Breast epithelium (tissue), 4 donors: ENCODE measurements around the gene MPRIP. TPM values are rescaled to one million over a fixed set of nuclear protein-coding genes. Genes with fewer than 3 reads are reported as not detected.

ENCODE experiments used
- DNase-seq, 2 donors: peaks; one replicate each; pipeline ENCODE4 v3.0.0-alpha.2; 2019; ENCODE audit warnings: low spot score in 2 of 2
- H3K27ac ChIP-seq, 2 donors: fragments of 200-600 bp; sonication (generic) in 1 of 2; one replicate each; pipeline ENCODE4 v1.5.1; 2016 to 2019; ENCODE audit warnings: mild to moderate bottlenecking in 1 of 2
- H3K27me3 ChIP-seq, 2 donors: fragments of 200-600 bp; sonication (generic) in 1 of 2; one replicate each; pipeline versions ENCODE4 v1.5.1 to v1.6.0; 2017 to 2019; ENCODE audit warnings: control low read depth in 1 of 2, mild to moderate bottlenecking in 1 of 2
- H3K36me3 ChIP-seq: fragments of 200-600 bp; one replicate; pipeline ENCODE4 v1.5.1; 2019
- H3K4me1 ChIP-seq, 2 donors: fragments of 200-600 bp; sonication (generic); one replicate each; pipeline ENCODE4 v1.5.1; 2016 to 2019; ENCODE audit warnings: control low read depth in 1 of 2
- H3K4me3 ChIP-seq, 3 donors: fragments of 200-600 bp; sonication (generic); 1 replicate in 2 of 3; 2 replicates in 1 of 3; pipeline ENCODE4 v1.5.1; 2016 to 2019; ENCODE audit warnings: mild to moderate bottlenecking in 3 of 3, moderate library complexity in 2 of 3
- H3K9me3 ChIP-seq, 2 donors: fragments of 200-600 bp; sonication (generic) in 1 of 2; one replicate each; pipeline ENCODE4 v1.5.1; 2016 to 2019; ENCODE audit warnings: control low read depth in 1 of 2
- POLR2A ChIP-seq: fragments of 450-650 bp; IDR thresholded peaks from one replicate; pipeline ENCODE4 v1.6.1; 2016; ENCODE audit warnings: antibody characterized with exemption, mild to moderate bottlenecking, moderate library complexity
- POLR2AphosphoS5 ChIP-seq, 3 donors: sonication (generic); formaldehyde crosslinking; IDR thresholded peaks; one replicate each; pipeline ENCODE4 v1.6.1; 2017; ENCODE audit warnings: antibody characterized with exemption in 3 of 3
- intact Hi-C: fragments of 100-400 bp; cut with DNase I; formaldehyde crosslinking; loops from one replicate; pipeline ENCODE4 v1.15.1; 2023; ENCODE audit warnings: low total_unique reads
- total RNA-seq, 3 donors: library from RNA; depleted of rRNA; stranded (reverse); fragments of >200 nt; gene quantifications; one replicate each; pipeline ENCODE4 v1.1.0, GENCODE V29; 2016
- TF ChIP-seq, protein P1 (sequence below), 3 donors: fragments of 450-650 bp; IDR thresholded peaks; one replicate each; pipeline ENCODE4 v1.5.1; 2016 to 2017; ENCODE audit warnings: antibody characterized with exemption in 3 of 3, mild to moderate bottlenecking in 3 of 3, moderate library complexity in 3 of 3

MPRIP gene
- total RNA-seq, 3 donors from 2014 or later = 93.1 to 136 (median 124) TPM

GRCh38 chr17:17151962-17152361 is 109.7 kb downstream of the MPRIP start:
- H3K4me3 ChIP-seq = no peak overlapping the region
- TF ChIP-seq POLR2AphosphoS5 (IDR thresholded peaks at IDR 0.05) (no peak), POLR2A (no peak)
- TF ChIP-seq, protein P1, sequence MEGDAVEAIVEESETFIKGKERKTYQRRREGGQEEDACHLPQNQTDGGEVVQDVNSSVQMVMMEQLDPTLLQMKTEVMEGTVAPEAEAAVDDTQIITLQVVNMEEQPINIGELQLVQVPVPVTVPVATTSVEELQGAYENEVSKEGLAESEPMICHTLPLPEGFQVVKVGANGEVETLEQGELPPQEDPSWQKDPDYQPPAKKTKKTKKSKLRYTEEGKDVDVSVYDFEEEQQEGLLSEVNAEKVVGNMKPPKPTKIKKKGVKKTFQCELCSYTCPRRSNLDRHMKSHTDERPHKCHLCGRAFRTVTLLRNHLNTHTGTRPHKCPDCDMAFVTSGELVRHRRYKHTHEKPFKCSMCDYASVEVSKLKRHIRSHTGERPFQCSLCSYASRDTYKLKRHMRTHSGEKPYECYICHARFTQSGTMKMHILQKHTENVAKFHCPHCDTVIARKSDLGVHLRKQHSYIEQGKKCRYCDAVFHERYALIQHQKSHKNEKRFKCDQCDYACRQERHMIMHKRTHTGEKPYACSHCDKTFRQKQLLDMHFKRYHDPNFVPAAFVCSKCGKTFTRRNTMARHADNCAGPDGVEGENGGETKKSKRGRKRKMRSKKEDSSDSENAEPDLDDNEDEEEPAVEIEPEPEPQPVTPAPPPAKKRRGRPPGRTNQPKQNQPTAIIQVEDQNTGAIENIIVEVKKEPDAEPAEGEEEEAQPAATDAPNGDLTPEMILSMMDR (IDR thresholded peaks at IDR 0.05) = no peak
- intact Hi-C loops = loop anchor here (5.0 kb wide), 1 partner anchor 55 kb away; the partner anchor contains the start of gene PLD6
- H3K36me3 ChIP-seq = no peaks in the 10 kb centered on the region
- H3K27ac ChIP-seq = peak overlapping the region; percentile 29 to 30
- no peaks in the 10 kb centered on the region for H3K27me3 ChIP-seq
- DNase-seq = peak; percentile 67 to 79
- H3K4me1 ChIP-seq = no peaks in the 10 kb centered on the region
- H3K9me3 ChIP-seq = no peaks in the 10 kb centered on the region

- no peaks in the 10 kb centered on the region for H3K4me1 ChIP-seq
- no peak for TF ChIP-seq POLR2AphosphoS5 (IDR thresholded peaks at IDR 0.05)
- TF ChIP-seq, protein P1 (IDR thresholded peaks at IDR 0.05) = no peak
- no peak for TF ChIP-seq POLR2A
- intact Hi-C loops = loop anchor here (5.0 kb wide), 1 partner anchor 55 kb away; the partner anchor contains the start of gene PLD6
- no peak overlapping the region for H3K4me3 ChIP-seq
- H3K27ac ChIP-seq = peak overlapping the region; percentile 29 to 30
- H3K9me3 ChIP-seq = no peaks in the 10 kb centered on the region
- H3K36me3 ChIP-seq = no peaks in the 10 kb centered on the region
- H3K27me3 ChIP-seq = no peaks in the 10 kb centered on the region
- DNase-seq = no peak
Measured at GRCh38 chr17:17152385-17152784, 110.1 kb downstream of the MPRIP start.

DNA sequence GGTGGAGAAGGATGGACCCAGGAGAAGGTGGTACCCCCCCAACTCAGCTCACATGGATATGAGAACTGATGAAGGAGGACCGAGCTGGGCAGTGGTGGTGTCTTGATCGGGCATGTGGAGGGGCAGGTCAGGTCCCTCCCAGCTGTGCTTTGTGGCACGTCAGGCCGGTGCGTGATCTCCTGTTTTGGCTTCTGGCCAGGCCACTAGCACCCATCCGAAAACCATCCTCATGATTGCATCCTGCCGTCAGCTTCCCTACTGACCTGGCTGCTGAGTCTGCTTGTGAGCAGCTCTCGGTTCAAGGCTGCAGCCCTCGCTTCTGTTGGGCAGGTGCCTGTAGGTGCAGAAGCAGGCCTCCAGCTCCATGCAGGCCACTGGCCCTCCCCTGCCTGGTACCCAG is 110.8 kb downstream of the MPRIP start:
- no peaks in the 10 kb centered on the region for H3K4me1 ChIP-seq
- no peak for TF ChIP-seq POLR2A
- TF ChIP-seq POLR2AphosphoS5 (IDR thresholded peaks at IDR 0.05) = no peak
- TF ChIP-seq, protein P1 (IDR thresholded peaks at IDR 0.05) = no peak
- no peaks in the 10 kb centered on the region for H3K36me3 ChIP-seq
- DNase-seq = no peak
- H3K4me3 ChIP-seq = no peak overlapping the region
- intact Hi-C loops = loop anchor here (5.0 kb wide), 1 partner anchor 54 kb away; the partner anchor contains the start of gene PLD6
- H3K27ac ChIP-seq = no peak overlapping the region
- no peaks in the 10 kb centered on the region for H3K27me3 ChIP-seq
- H3K9me3 ChIP-seq = no peaks in the 10 kb centered on the region

- intact Hi-C loops = loop anchor here (5.0 kb wide), 1 partner anchor 54 kb away; the partner anchor contains the start of gene PLD6
- no peak overlapping the region for H3K4me3 ChIP-seq
- H3K27me3 ChIP-seq = no peaks in the 10 kb centered on the region
- H3K27ac ChIP-seq = no peak overlapping the region
- TF ChIP-seq, protein P1 (IDR thresholded peaks at IDR 0.05) = no peak
- TF ChIP-seq POLR2A (no peak), POLR2AphosphoS5 (IDR thresholded peaks at IDR 0.05) (no peak)
- H3K4me1 ChIP-seq = no peaks in the 10 kb centered on the region
- H3K9me3 ChIP-seq = no peaks in the 10 kb centered on the region
- no peak for DNase-seq
- no peaks in the 10 kb centered on the region for H3K36me3 ChIP-seq
Measured at GRCh38 chr17:17153709-17154108, 111.5 kb downstream of the MPRIP start.

DNA sequence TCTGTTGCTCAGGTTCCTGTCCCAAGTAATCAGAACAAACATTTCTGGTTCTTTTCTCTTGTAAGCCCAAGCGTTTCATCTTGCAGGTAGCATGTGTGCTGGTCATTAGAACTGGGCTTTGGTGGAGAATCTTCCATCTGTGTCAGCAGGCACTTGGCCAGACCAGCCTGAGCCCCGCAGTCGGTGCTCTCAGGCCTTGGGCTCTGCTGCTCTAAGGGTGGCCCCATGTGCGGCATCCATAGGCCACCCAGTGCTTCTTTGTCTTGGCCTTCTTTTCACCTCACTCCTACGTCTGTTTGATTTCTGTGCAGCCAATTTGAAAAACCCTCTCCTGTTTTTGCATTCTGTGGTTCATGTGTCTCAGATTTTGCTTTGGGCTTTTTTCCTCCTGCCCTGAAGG is 112.3 kb downstream of the MPRIP start:
- TF ChIP-seq POLR2AphosphoS5 (IDR thresholded peaks at IDR 0.05) = no peak
- TF ChIP-seq, protein P1 (IDR thresholded peaks at IDR 0.05) = no peak
- no peak for TF ChIP-seq POLR2A
- Histone ChIP-seq H3K36me3 (no peaks in the 10 kb centered on the region), H3K9me3 (no peaks in the 10 kb centered on the region), H3K4me1 (no peaks in the 10 kb centered on the region), H3K27me3 (no peaks in the 10 kb centered on the region), H3K4me3 (no peak overlapping the region), H3K27ac (no peak overlapping the region)
- intact Hi-C loops = loop anchor here (5.0 kb wide), 1 partner anchor 53 kb away; the partner anchor contains the start of gene PLD6
- DNase-seq = no peak
